NCI-H2029 (cell line): ENCODE measurements around the gene TSPAN9.

Source experiments
- DNase-seq: peaks from one replicate; lab custom pipeline; 2025; lab: John Stamatoyannopoulos, UW

TSPAN9 gene

DNA sequence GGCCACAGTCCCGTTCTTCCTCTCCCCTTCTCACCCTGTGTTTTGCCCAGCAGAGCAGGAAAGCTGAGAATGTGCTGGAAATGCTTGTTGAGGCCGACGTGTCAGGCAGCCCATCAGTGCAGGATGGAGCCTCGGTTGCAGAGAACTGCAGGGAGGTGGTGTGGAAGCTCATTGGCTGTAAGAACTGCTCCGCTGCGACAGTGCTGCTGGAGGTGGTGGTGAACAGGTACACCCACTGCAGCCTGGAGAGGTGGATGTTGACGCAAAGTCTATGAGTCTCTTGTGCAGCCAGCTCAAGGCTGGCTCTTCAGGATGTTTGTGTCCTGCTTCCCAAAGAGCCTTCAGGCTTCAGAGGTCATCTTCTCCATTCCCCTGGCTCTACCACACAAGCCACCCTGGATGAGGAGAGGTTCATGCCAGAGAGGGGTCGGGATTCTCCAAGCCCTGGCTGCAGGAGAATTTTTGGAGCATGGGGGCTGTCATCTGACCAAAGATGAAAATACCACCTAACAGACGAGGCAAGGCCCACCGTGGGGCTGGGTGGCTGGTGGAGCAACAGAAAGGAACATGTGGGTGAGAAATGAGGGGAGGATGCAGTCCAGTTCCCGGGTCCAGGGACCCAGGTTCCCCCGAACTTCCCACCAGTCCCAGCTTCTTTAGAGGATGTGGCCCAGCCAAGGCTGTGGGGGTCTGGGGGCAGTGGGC lies 239.7 kb downstream of the TSPAN9 start:
- DNase-seq, result no peak

DNA sequence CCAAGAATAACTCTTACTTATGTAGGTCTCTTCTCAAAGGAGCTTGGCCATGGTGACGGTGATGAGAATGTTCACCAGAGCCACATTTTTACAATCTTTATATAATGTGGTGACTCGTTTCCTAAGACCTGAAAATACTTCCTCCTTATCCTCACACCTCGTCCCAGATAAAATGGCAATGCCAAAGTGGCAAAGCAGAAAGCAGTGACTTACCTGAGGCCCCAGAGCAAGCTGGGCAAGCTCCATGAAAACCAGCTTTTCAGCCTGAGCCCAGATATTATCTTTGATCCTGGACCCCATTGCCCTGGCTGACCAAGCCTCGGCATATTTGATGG lies 240.3 kb downstream of the TSPAN9 start:
- DNase-seq, result no peak

DNA sequence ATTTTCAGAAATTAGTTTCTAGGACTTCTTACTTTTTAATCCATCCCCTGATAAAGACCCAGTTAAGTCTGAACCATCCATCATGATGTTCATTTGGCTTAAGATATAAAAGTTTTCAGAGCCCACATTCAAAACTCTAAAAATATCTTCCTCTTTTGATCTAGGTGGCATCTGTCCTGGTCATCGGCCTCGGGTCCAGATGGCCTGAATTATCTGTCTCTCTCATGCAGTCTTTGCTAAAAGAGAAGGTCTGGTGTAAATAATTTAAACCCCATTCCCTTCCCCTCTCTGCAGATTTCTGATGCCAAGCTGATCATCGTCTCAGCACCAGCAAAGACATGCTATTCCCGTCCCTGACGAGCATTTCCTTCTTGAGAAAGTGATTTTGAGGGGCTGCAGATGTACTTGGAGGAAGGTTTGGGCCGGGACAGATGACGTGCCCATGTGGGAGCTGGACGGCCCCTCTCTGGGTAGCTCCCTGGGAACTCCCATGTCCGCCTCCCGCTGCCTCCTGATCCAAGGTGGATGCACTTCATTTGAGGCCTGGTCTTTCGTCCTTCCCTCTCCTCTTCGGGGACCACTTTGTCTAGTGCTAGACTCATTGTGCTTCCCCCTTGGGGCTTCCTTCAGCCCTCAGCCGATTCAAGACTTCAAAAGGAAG lies 240.8 kb downstream of the TSPAN9 start:
- DNase-seq, result no peak

DNA sequence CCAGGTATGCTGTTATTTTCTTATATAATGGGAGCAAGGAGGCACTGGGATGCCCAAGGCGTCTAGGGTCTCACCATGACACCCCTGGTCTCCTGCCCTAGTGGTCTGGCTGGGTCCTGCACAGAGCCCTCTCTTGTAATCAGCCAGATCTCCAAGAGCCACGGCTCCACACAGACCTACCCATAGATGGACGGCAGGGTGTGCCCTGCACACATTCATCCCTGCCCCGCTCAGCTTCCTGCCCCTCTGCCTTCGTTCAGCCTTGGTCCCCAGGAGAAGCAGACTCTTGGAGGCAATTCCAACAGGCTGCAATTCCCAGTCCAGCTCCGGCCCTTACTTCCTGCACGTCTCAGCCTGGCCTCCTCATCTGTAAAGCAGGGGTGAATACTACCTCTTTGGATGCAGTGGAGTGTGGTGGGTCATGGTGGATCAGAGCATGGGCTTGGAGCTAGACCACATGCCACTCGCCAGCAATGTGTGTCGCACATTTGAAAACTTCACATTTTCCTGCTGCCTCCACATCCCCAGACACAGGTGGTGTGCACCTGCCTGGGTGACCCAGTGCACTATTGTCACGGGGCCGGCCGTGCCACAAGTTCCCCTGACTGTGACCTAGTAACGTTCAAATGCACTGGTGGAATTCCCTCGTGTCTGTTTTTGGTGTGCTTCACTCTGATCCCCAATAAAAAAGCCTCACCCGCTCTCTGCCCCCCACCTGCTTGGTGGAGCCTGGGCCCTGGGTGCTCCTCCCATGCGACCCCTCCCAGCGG lies 242.7 kb downstream of the TSPAN9 start:
- DNase-seq, result no peak

DNA sequence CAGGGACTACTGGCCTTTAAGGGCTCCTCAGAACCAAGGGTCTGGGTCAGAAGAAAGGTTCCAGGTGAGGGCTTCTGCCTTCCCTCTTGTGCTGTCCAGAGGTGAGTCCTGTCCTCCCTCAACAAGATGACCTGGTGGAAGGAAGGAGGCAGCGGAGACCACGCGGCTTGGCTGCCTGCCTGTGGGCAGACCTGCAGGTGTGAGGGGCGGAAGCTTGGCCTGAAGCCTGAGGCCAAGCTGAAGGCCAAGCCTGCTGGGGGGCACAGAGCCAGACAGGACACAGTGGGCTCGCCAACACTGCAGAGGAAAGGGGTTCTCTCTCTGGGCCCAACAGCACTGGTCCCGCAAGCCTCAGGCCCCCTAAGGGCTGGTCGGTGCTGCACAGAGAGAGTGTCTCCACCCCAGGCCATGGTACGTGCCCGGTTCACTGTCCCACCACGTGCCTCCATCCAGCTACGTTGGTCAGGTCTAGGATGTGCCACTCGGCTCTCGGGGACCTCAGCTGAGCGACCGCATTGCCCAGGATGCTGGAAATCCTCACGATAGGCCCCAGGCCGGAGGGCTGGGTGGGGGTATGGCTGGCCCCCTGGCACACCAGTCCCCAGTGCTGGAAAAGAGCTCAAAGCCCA lies 243.8 kb downstream of the TSPAN9 start:
- DNase-seq, result no peak

DNA sequence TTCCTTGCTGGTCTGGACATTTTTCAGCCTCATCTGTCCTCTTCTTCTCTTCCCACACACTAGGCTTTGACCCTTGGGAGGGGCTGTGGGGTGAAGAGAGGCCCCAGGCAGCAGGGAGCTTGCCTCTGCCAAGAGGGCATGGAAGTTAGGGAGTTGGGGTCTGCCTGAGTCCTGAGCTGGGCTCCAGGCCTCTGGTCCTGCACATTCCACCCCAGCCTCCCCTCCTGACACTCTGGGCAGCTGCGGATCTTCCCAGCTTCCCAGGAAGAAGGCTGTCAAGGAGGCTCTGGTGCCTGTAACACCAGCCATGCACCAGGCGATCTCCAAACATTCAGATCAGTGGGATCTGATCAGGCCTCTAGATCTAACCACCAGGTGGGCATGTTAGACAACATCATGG lies 244.7 kb downstream of the TSPAN9 start:
- no peak for DNase-seq

DNA sequence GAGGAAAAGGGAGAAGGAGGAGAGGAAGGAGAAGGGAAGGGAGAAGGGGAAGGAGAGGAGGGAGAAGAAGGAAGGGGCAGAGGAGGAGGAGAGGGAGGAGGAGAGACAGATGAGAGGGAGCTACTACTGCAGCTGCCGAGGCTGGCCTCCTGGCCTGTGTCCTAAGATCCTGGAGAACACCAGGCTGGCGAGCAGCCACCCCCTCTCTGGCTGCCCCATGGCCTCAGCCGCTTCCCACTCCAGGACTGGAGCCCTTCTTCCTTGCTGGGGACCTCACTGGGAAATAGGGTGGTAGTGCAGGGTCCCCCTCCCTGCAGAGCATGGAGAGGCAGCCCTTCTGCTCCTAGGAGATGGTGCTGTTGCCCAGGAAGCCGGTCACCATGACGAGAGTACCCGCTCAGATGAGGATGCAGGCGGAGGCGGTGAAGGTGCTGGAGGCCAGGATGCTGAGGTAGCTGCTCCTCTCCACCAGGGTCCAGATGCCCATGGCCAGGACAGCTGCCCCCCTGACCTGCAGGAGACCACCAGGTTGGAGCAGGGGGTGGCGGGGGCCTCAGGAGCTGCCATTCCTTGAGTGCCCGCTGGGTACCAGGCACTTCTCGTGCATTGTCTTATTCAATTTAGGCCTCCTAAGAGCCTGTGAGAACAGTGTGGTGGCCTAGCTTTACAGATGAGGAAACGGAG lies 246.0 kb downstream of the TSPAN9 start:
- DNase-seq, result no peak

DNA sequence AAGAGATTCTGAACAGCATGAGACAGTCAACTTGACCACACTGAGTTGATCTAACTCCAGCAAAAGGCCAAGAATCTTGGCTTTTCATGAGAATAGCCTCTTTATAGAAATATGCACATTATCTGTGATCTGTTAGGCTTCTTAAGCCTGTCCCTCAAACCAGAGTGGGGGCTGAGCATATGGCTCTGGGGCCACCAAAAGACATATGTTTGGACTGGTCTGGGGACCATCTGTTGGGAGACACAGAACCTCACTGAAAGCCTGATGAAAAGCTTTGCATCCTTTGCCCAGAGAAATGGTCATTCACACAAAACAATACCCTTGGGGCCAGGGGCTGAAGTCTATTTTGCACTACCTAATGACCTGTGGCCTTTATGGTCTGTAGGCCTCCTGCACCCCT lies 248.6 kb downstream of the TSPAN9 start:
- no peak for DNase-seq

DNA sequence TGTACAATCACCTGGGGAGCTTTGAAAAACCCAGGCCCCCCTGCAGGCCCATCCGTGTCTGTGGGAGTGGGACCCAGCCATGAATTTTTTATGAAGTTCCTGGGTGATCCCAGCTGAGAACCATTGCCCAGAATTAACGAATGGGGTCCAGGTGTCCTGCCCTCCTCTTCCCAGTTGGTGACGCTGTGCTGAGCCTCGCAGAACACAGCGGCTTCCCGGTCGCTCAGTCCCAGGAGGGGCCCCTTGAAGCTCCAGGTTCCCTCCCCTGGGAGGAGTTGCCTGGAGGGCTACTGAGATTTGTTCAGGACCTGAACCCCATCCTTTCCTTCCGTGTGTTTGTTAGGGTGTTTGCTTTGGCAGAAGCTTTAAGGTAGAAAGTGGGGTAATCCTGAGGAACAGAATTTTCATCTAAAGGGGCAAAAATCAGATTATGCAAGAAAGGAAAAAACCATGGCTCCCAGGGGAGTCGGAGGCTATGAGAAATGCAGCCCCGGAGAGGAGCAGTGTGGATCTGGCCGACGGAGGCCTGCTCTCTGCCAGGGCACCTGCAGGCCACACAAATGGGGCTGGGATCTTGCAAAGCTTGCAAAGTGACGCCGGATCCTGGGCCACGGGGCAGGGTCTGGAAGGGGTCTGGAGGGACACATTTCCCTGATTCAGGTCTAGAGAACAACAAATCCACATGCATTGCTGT lies 249.1 kb downstream of the TSPAN9 start:
- no peak for DNase-seq

DNA sequence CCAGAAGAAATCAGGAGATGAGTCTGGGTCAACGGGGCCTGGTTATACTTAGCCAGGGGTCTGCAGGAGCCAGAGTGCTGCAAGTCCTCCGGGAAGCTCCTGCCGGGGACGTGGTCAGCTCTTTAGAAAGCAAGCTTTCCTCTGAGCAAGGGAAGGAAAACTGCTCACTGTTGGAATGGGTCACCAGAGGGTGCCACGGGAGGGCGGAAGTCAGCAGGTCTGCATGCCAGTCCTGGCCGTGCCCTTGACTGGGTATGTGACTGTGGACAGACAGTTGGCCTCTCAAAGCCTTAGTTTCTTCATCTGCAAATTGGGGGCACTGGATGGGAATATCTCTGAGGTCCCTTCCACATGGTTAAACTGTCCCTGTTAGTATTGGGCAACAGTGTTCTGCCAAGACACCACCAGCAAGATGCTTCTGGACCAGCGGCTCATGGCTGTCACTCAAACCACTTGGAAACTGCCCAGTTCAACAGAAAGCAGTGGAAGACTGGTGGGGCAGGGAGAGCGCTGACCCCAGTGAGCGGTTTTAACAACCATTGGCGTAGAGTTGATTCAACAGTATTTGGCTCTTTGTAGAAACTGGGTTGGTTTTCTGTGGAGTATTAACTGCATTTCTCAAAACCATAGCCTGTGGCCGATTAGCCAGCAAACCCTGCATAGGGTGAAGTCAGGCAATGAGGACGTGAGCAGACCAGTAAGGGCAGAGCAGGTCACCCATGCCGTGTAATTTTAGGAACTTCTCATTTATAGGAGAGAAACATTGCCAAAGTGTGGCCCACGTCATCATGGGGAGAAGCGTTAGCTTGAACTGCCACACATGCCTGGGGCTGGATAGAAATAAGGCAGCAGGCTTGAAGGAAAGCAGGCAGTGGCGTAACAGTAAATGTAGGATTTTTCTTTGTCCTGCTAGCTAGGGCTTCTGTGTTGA lies 249.9 kb downstream of the TSPAN9 start:
- DNase-seq, result no peak

DNA sequence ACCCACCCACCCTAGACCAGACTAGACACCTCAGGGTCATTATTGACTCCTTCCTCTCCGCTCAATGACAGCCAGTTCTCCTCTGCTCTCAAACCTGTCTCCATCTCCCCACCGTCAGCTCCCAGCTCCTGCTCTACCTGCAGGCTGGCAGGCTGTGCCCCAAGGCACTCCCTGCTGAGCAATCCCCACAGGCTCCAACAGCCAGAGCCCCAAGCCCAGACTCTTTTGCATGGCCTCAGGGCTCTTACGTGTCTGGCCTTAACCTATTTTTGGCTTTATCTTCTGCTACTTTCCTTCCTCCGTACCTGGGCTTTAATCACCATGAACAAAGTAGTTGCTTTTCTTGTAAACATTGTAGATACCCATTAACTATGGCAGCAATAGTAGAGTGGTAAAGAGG lies 250.9 kb downstream of the TSPAN9 start:
- no peak for DNase-seq

DNA sequence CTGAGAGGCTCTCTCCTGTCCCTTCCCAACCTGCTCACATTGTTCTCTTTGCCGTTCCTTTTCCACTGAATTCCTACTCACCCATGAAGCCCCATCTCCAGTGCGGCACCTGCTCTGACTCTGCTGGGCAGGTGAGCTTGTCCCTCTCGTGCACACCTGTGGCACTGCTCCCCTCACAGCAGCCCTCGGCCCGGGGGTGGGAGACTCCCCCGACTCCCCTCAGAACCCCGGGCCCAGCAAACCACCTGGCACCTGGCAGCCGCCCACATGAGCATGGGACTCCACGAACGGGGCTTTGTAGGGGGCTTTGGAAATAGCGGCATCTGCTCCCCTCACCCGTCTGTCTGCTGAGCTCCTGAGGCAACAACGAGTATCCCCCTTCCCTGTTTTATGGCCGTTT lies 251.4 kb downstream of the TSPAN9 start:
- no peak for DNase-seq

DNA sequence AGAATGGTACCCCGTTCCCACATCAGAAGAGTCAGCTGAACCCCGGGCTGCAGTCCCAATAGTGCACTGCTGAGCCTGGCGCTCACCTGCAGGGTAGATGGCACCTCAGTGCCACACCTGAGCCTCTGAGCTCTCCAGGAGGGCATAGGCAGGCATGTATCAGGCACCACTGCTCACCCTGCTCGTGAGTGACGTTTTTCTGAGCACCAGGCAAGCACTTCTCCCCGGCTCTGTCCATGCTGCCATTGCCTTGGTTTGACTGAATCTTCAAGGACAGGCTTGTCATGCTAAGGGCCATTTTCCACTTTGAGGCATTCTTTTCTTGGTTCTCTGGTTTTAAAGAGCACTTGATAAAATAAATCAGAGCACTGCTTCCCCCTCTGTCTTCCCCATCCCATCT lies 252.2 kb downstream of the TSPAN9 start:
- DNase-seq, result no peak

DNA sequence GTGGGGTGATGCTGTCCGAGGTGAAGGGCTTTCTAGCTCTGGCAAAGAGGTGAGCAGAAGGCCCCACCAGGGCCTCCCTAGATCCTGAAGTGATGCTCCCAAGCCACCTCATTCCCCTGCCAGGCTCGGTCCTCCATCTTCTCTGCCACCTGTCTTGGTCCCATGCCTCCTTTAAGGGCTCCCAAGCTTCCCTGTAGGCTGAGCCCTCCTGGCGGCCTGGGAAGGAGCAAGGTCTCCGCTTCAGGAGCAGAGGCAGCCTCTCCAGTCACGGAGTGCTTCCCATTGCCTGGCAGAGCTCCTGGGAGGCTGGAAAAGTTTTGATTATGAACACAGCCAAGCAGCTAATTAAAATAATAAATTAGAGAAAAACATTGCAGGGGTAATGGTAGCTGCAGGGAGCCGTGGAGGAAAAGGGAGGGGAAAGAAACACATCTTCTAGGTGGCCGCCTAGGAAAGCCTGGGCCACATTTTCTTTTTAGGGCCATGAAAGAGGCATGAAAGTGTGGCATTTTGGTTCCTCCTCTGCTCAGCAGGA lies 253.9 kb downstream of the TSPAN9 start:
- no peak for DNase-seq

DNA sequence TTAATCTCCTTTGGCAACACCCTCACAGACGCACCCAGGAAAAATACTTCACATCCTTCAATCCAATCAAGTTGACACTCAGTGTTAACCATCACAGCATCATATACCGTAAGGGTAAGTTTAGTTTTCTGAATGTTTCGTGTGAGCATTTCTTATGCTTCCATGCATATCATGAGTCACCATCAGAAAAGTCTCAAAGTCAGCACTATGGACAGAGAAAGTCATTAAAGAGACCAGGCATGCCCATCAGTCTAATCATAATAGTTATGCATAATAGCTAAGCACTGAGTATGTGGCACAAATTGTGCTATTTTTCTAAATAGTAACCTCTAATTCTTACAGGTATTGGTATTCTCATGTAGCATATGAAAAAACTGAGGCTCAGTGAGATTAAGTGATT lies 255.0 kb downstream of the TSPAN9 start:
- DNase-seq, result no peak

DNA sequence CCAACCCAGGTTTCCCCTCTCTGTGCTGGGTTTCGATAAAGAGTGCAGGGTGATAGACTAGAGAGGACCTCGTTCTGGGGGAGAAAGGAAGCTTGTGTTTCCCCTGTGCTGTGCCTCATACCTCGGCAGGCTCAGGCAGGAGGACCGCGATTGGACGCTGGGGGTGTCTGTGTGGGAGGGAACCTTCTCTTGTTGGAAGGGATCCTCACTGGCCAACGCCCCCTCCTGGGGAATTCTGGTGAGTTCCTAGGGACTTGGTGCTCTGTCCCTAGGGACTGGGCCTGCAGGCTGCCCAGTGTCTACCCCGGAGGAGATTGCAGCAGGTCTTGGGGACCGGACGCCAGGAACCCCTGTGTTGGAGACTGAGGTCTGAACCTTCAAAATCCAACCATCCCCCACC lies 256.4 kb downstream of the TSPAN9 start:
- DNase-seq, result no peak

DNA sequence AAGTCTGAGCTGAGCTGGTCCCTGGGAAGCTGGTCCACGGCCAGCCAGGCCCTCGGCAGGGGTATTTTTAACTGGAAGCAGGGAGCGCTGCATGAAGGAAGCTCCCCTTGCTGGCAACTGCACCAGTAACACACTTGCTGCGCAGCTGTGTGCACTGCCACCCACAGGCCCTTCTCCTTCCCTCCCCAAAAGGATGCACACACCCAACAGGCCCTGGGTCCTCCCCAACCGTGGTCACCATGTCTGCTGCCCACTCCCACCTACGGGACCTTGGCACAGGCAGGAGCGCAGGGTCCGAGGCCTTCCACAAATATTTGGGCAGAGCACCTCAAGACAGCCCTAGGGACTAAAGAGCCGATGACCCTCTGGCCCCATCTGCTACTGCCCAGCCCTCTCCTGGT lies 256.8 kb downstream of the TSPAN9 start:
- no peak for DNase-seq

DNA sequence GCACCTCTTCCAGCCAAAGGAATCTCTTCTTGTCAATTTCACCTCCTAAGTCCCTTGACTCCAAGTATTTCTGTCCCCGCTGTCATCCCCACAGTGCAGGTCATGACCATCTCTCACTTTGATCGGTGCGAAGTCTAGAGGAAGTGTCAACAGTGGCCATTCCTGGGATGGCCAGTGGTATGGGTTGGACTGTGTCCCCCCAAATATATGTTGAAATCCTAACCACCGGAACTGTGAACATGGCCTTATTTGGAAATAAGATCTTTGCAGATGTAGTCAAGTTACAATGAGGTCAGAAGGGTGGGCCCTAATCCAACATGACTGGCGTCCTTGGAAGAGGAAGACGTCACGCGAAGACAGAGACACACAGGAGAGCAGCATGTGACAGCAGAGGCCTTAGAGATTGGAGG lies 257.9 kb downstream of the TSPAN9 start:
- no peak for DNase-seq
